ENCODE results near the gene PAX1. TPM values are rescaled to one million over a fixed set of nuclear protein-coding genes. Genes with fewer than 3 reads are reported as not detected.

The PAX1 gene
- total and polyA plus RNA-seq, 12 donors = not detected

DNA sequence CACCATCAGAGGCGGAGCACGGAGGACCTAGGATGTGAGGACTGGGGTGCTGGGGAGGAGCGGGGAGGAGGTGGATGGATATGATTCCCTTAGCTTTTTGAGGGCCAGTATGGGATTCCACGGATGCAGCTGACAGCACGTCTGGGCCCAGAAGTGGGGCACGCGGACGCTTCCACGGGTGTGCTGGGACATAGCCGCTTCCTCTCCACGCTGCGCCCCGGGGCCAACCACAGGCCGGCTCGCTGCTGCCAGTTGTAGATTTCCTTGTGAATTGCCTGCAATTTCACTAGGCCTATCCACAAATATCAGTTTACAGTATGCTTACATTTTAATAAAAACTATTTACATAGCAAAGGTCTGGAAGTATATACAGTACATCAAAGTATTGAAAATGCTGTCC lies 23.9 kb downstream of the PAX1 start:
- no peak for TF ChIP-seq POLR2A (IDR thresholded peaks at IDR 0.05)
- TF ChIP-seq, protein P1, sequence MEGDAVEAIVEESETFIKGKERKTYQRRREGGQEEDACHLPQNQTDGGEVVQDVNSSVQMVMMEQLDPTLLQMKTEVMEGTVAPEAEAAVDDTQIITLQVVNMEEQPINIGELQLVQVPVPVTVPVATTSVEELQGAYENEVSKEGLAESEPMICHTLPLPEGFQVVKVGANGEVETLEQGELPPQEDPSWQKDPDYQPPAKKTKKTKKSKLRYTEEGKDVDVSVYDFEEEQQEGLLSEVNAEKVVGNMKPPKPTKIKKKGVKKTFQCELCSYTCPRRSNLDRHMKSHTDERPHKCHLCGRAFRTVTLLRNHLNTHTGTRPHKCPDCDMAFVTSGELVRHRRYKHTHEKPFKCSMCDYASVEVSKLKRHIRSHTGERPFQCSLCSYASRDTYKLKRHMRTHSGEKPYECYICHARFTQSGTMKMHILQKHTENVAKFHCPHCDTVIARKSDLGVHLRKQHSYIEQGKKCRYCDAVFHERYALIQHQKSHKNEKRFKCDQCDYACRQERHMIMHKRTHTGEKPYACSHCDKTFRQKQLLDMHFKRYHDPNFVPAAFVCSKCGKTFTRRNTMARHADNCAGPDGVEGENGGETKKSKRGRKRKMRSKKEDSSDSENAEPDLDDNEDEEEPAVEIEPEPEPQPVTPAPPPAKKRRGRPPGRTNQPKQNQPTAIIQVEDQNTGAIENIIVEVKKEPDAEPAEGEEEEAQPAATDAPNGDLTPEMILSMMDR (IDR thresholded peaks at IDR 0.05) = no peak
- H3K27me3 ChIP-seq = no peaks in the 10 kb centered on the region
- intact Hi-C loops (cut with DNase I) = no loop called here
- WGBS, 4 donors = 89 to 93% (median 90%) methylated on average over 11 to 15 of the region's 15 CpGs
- no peaks in the 10 kb centered on the region for H3K4me1 ChIP-seq (replicated peaks in 1 of 2)
- no peaks in the 10 kb centered on the region for H3K36me3 ChIP-seq (replicated peaks in 1 of 2)
- H3K27ac ChIP-seq = no peak overlapping the region
- DNase-seq = no peak
- no peak overlapping the region for H3K4me3 ChIP-seq
- no peaks in the 10 kb centered on the region for H3K9me3 ChIP-seq (replicated peaks in 1 of 3)

GRCh38 chr20:21739161-21739560 lies 33.7 kb downstream of the PAX1 start:
- H3K4me1 ChIP-seq (replicated peaks in 1 of 2) = no peaks in the 10 kb centered on the region
- no peak overlapping the region for H3K4me3 ChIP-seq
- TF ChIP-seq POLR2A (IDR thresholded peaks at IDR 0.05) = no peak
- TF ChIP-seq, protein P1 (IDR thresholded peaks at IDR 0.05) = no peak
- no peak overlapping the region for H3K27ac ChIP-seq
- H3K36me3 ChIP-seq (replicated peaks in 1 of 2) = no peaks in the 10 kb centered on the region
- no peaks in the 10 kb centered on the region for H3K27me3 ChIP-seq
- 80 to 82% (median 82%) methylated on average over 3 of the region's 3 CpGs for WGBS, 4 donors
- intact Hi-C loops (cut with DNase I) = no loop called here
- DNase-seq = no peak
- no peaks in the 10 kb centered on the region for H3K9me3 ChIP-seq (replicated peaks in 1 of 3)

- intact Hi-C loops (cut with DNase I) = no loop called here
- TF ChIP-seq, protein P1 (IDR thresholded peaks at IDR 0.05) = no peak
- TF ChIP-seq POLR2A (IDR thresholded peaks at IDR 0.05) = no peak
- Histone ChIP-seq H3K9me3 (replicated peaks in 1 of 3) (no peaks in the 10 kb centered on the region), H3K27me3 (no peaks in the 10 kb centered on the region), H3K27ac (no peak overlapping the region), H3K4me1 (replicated peaks in 1 of 2) (no peaks in the 10 kb centered on the region), H3K4me3 (no peak overlapping the region), H3K36me3 (replicated peaks in 1 of 2) (no peaks in the 10 kb centered on the region)
- 25 to 90% (median 81%) methylated on average over 1 to 3 of the region's 3 CpGs for WGBS, 4 donors
- no peak for DNase-seq
These were observed 34.2 kb downstream of the PAX1 start for GRCh38 chr20:21739682-21740081.

DNA sequence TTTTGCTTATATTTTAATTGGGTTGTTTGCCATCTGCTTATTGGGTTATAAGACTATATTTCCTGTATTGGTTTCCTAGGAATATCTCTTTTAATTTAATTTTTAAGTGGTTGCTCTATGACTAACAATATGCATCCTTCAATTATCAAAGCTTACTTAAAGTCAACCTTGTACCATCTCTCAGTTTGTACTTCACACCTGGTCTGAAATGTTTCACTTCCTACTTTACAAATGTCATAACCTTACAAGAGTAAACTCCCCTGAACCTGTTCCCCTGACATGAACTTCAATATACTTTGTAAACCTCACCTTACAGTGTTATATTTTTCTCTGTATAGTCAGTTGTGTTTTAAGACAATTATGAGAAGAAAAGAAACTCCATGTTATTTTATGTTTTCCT lies 35.8 kb downstream of the PAX1 start:
- no peak for DNase-seq
- Histone ChIP-seq H3K9me3 (replicated peaks in 1 of 3) (no peaks in the 10 kb centered on the region), H3K4me1 (replicated peaks in 1 of 2) (no peaks in the 10 kb centered on the region), H3K4me3 (no peak overlapping the region), H3K27me3 (no peaks in the 10 kb centered on the region), H3K27ac (no peak overlapping the region), H3K36me3 (replicated peaks in 1 of 2) (no peaks in the 10 kb centered on the region)
- intact Hi-C loops (cut with DNase I) = no loop called here
- TF ChIP-seq, protein P1 (IDR thresholded peaks at IDR 0.05) = no peak
- TF ChIP-seq POLR2A (IDR thresholded peaks at IDR 0.05) = no peak

All from adrenal gland (tissue), 12 donors.